ENCODE data around the gene RBM18. TPM values are rescaled to one million over a fixed set of nuclear protein-coding genes. Genes with fewer than 3 reads are reported as not detected.
A peak's percentile ranks its signal among the peaks of the same experiment; 100 is the strongest.

The RBM18 gene
- total RNA-seq, 4 donors from 2014 or later, result 12.1 to 15.2 (median 13.7) TPM

- peak overlapping the region in 1 of 3 donors; percentile 1 for H3K4me3 ChIP-seq (replicated peaks in 1 of 3)
- peak in 1 of 2 donors; percentile 22 for DNase-seq
- WGBS, 2 donors, result 22 to 41% methylated on average over 20 to 21 of the region's 51 CpGs
- H3K9me3 ChIP-seq, result no peaks in the 10 kb centered on the region
- no peak for TF ChIP-seq POLR2A (IDR thresholded peaks at IDR 0.05)
- intact Hi-C loops (cut with DNase I), result no loop called here
- peaks cover 12 to 37% of the 10 kb centered on the region in 2 donors for H3K4me1 ChIP-seq
- H3K27me3 ChIP-seq, result peaks cover 45% of the 10 kb centered on the region
- H3K36me3 ChIP-seq, result no peaks in the 10 kb centered on the region
- no peak overlapping the region for H3K27ac ChIP-seq
These were observed 38.4 kb downstream of the RBM18 start for GRCh38 chr9:122226142-122226757.

- DNase-seq, result no peak
- Histone ChIP-seq H3K9me3 (no peaks in the 10 kb centered on the region), H3K27me3 (peaks cover 52% of the 10 kb centered on the region), H3K36me3 (no peaks in the 10 kb centered on the region), H3K27ac (no peak overlapping the region), H3K4me3 (replicated peaks in 1 of 3) (no peak overlapping the region), H3K4me1 (peaks cover 12 to 42% of the 10 kb centered on the region in 2 donors)
- TF ChIP-seq CTCF (IDR thresholded peaks at IDR 0.05) (no peak), POLR2A (IDR thresholded peaks at IDR 0.05) (no peak)
- intact Hi-C loops (cut with DNase I), result no loop called here
- WGBS, 2 donors, result 38 to 41% methylated on average over 39 to 46 of the region's 51 CpGs
These were observed 39.1 kb downstream of the RBM18 start for GRCh38 chr9:122225312-122226141.

GRCh38 chr9:122223435-122223834 lies 41.2 kb downstream of the RBM18 start:
- Histone ChIP-seq H3K4me1 (peaks cover 26 to 57% of the 10 kb centered on the region in 2 donors), H3K27ac (no peak overlapping the region), H3K36me3 (no peaks in the 10 kb centered on the region), H3K9me3 (no peaks in the 10 kb centered on the region), H3K4me3 (replicated peaks in 1 of 3) (no peak overlapping the region), H3K27me3 (peaks cover 64% of the 10 kb centered on the region)
- intact Hi-C loops (cut with DNase I), result no loop called here
- DNase-seq, result no peak
- no peak for TF ChIP-seq POLR2A (IDR thresholded peaks at IDR 0.05)
- TF ChIP-seq CTCF (IDR thresholded peaks at IDR 0.05), result no peak
- WGBS, 2 donors, result 79 to 85% methylated on average over 5 of the region's 5 CpGs

- TF ChIP-seq CTCF (IDR thresholded peaks at IDR 0.05), result no peak
- no peak for TF ChIP-seq POLR2A (IDR thresholded peaks at IDR 0.05)
- Histone ChIP-seq H3K27me3 (peaks cover 60% of the 10 kb centered on the region), H3K27ac (no peak overlapping the region), H3K4me3 (replicated peaks in 1 of 3) (no peak overlapping the region), H3K9me3 (no peaks in the 10 kb centered on the region), H3K4me1 (peaks cover 21 to 51% of the 10 kb centered on the region in 2 donors), H3K36me3 (no peaks in the 10 kb centered on the region)
- intact Hi-C loops (cut with DNase I), result no loop called here
- no peak for DNase-seq
- 20 to 39% methylated on average over 5 of the region's 5 CpGs for WGBS, 2 donors
These were observed 41.8 kb downstream of the RBM18 start for GRCh38 chr9:122222791-122223190.

GRCh38 chr9:122221183-122221811 lies 43.3 kb downstream of the RBM18 start:
- TF ChIP-seq POLR2A (IDR thresholded peaks at IDR 0.05), result no peak
- TF ChIP-seq CTCF (IDR thresholded peaks at IDR 0.05), result no peak
- DNase-seq, result no peak
- Histone ChIP-seq H3K27me3 (peaks cover 61% of the 10 kb centered on the region), H3K4me3 (replicated peaks in 1 of 3) (no peak overlapping the region), H3K36me3 (no peaks in the 10 kb centered on the region), H3K27ac (no peak overlapping the region), H3K4me1 (peaks cover 17 to 43% of the 10 kb centered on the region in 2 donors), H3K9me3 (no peaks in the 10 kb centered on the region)
- intact Hi-C loops (cut with DNase I), result no loop called here
- WGBS, 2 donors, result 22 to 33% methylated on average over 10 to 11 of the region's 27 CpGs
